ENCODE results near the gene KRT1.

The KRT1 gene

GRCh38 chr12:52659395-52659794 is 20.8 kb downstream of the KRT1 start:
- no peak for DNase-seq

- no peak for DNase-seq
Observed at GRCh38 chr12:52658196-52658595, 22.0 kb downstream of the KRT1 start.

- DNase-seq: no peak
Observed at GRCh38 chr12:52657250-52657902, 22.8 kb downstream of the KRT1 start.

- DNase-seq: no peak
Observed at GRCh38 chr12:52656616-52657015, 23.6 kb downstream of the KRT1 start.

GRCh38 chr12:52655720-52656124 is 24.5 kb downstream of the KRT1 start:
- no peak for DNase-seq

- DNase-seq: no peak
Observed at GRCh38 chr12:52655251-52655650, 25.0 kb downstream of the KRT1 start.

GRCh38 chr12:52651726-52652261 is 28.4 kb downstream of the KRT1 start, which contains the start of gene KRT2:
TSS of gene KRT2 (minus strand) at chr12:52652211. CDS start at chr12:52652142, 69 bp downstream.
- DNase-seq: no peak

- DNase-seq: no peak
Observed at GRCh38 chr12:52650520-52651081, 29.6 kb downstream of the KRT1 start.

- no peak for DNase-seq
Observed at GRCh38 chr12:52649066-52649465, 31.1 kb downstream of the KRT1 start.

- no peak for DNase-seq
Observed at GRCh38 chr12:52648012-52648550, 32.1 kb downstream of the KRT1 start.

- DNase-seq: no peak
Observed at GRCh38 chr12:52647601-52648000, 32.6 kb downstream of the KRT1 start.

- no peak for DNase-seq
Observed at GRCh38 chr12:52646613-52647012, 33.6 kb downstream of the KRT1 start.

- no peak for DNase-seq
Observed at GRCh38 chr12:52645982-52646381, 34.2 kb downstream of the KRT1 start.

GRCh38 chr12:52645120-52645761 is 35.0 kb downstream of the KRT1 start:
- DNase-seq: peak; percentile 19

GRCh38 chr12:52644078-52644415 is 36.2 kb downstream of the KRT1 start:
- no peak for DNase-seq

GRCh38 chr12:52643233-52644077 is 36.8 kb downstream of the KRT1 start:
- DNase-seq: no peak

- DNase-seq: no peak
Observed at GRCh38 chr12:52641468-52641867, 38.7 kb downstream of the KRT1 start.

- DNase-seq: no peak
Observed at GRCh38 chr12:52637299-52637698, 42.9 kb downstream of the KRT1 start.

- DNase-seq: no peak
Observed at GRCh38 chr12:52636592-52637258, 43.5 kb downstream of the KRT1 start.

GRCh38 chr12:52636189-52636588 is 44.0 kb downstream of the KRT1 start:
- no peak for DNase-seq

- no peak for DNase-seq
Observed at GRCh38 chr12:52634266-52635056, 45.7 kb downstream of the KRT1 start.

GRCh38 chr12:52633383-52633782 is 46.8 kb downstream of the KRT1 start:
- DNase-seq: no peak
